Measurements from ENCODE around the gene CDC20. TPM values are rescaled to one million over a fixed set of nuclear protein-coding genes. Genes with fewer than 3 reads are reported as not detected.
A peak's percentile ranks its signal among the peaks of the same experiment; 100 is the strongest.

The CDC20 gene
- polyA plus RNA-seq, 1 of the 3 experiments (the other 2 are of a cell fraction) = 82.7 TPM

DNA sequence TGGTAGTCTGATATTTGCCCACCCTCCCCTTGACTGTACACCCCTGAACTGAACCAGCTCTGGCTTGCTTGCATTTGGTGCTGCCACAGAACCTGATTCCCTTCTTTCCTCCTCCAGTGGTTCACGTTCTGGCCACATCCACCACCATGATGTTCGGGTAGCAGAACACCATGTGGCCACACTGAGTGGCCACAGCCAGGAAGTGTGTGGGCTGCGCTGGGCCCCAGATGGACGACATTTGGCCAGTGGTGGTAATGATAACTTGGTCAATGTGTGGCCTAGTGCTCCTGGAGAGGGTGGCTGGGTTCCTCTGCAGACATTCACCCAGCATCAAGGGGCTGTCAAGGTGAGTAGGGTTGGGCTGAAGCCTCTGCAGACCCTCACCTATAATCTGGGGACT lies 1.8 kb downstream of the CDC20 start:
- Histone ChIP-seq H3K4me1 (ENCODE audit: control insufficient read depth in 1 of 2, insufficient read depth in 2 of 2, low read depth in 1 of 2, low read length in 1 of 2) (peaks cover 7 to 30% of the 10 kb centered on the region in 2 experiments; a peak in 1 of 4 replicates), H3K4me2 (peak overlapping the region; percentile 87), H3K36me3 (replicated peaks in 1 of 2; ENCODE audit: control insufficient read depth in 1 of 2, insufficient read depth in 2 of 2, low read length in 1 of 2) (peaks cover 37 to 49% of the 10 kb centered on the region in 2 experiments), H3K4me3 (ENCODE audit: low read depth in 2 of 2, low read length in 1 of 2) (peak overlapping the region; percentile 78 to 79; a peak in 3 of 4 replicates), H3K27me3 (ENCODE audit: insufficient read depth) (no peaks in the 10 kb centered on the region), H4K20me1 (ENCODE audit: insufficient read depth) (no peaks in the 10 kb centered on the region), H3F3A (replicated peaks; ENCODE audit: insufficient read depth) (peaks cover 40% of the 10 kb centered on the region), H3K9me2 (no peaks in the 10 kb centered on the region), H2AFZ (ENCODE audit: low read depth) (no peak overlapping the region), H3K79me2 (ENCODE audit: insufficient read depth) (peaks cover 63% of the 10 kb centered on the region), H3K27ac (ENCODE audit: low read depth in 2 of 2, low read length in 1 of 2) (no peak overlapping the region), H3K9me3 (no peaks in the 10 kb centered on the region), H3K9ac (no peak overlapping the region)
- TF ChIP-seq CTCF (IDR thresholded peaks at IDR 0.05) = no peak
- TF ChIP-seq, protein P1, sequence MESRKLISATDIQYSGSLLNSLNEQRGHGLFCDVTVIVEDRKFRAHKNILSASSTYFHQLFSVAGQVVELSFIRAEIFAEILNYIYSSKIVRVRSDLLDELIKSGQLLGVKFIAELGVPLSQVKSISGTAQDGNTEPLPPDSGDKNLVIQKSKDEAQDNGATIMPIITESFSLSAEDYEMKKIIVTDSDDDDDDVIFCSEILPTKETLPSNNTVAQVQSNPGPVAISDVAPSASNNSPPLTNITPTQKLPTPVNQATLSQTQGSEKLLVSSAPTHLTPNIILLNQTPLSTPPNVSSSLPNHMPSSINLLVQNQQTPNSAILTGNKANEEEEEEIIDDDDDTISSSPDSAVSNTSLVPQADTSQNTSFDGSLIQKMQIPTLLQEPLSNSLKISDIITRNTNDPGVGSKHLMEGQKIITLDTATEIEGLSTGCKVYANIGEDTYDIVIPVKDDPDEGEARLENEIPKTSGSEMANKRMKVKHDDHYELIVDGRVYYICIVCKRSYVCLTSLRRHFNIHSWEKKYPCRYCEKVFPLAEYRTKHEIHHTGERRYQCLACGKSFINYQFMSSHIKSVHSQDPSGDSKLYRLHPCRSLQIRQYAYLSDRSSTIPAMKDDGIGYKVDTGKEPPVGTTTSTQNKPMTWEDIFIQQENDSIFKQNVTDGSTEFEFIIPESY (IDR thresholded peaks at IDR 0.05; ENCODE audit: borderline replicate concordance, low read depth) = no peak
- no peak for TF ChIP-seq USF1 (IDR thresholded peaks at IDR 0.05; ENCODE audit: borderline replicate concordance, low read depth)
- no peak for TF ChIP-seq JUND (IDR thresholded peaks at IDR 0.05)
- TF ChIP-seq FOSL2 (IDR thresholded peaks at IDR 0.05; ENCODE audit: borderline replicate concordance, low read depth) = no peak
- TF ChIP-seq FOXM1 (IDR thresholded peaks at IDR 0.05; ENCODE audit: low read depth) = no peak
- TF ChIP-seq RFX5 (IDR thresholded peaks at IDR 0.05; ENCODE audit: low read length) = no peak
- TF ChIP-seq POLR2AphosphoS5 (IDR thresholded peaks at IDR 0.05; ENCODE audit: low read depth, low read length) = no peak
- no peak for TF ChIP-seq FOXJ3 (CRISPR knock-in tag; IDR thresholded peaks at IDR 0.05)
- TF ChIP-seq ELF1 (IDR thresholded peaks at IDR 0.05) = no peak
- TF ChIP-seq MAX (IDR thresholded peaks at IDR 0.05; ENCODE audit: low read depth) = no peak
- TF ChIP-seq GATA2 (CRISPR knock-in tag; IDR thresholded peaks at IDR 0.05) = no peak
- TF ChIP-seq TAF1 (IDR thresholded peaks at IDR 0.05; ENCODE audit: borderline replicate concordance, low read depth, low read length) = no peak
- no peak for TF ChIP-seq EP300 (IDR thresholded peaks at IDR 0.05; ENCODE audit: borderline replicate concordance in 1 of 2, low read depth in 1 of 2, low read length in 1 of 2)
- TF ChIP-seq SMC3 (IDR thresholded peaks at IDR 0.05; ENCODE audit: low read depth, low read length) = no peak
- no peak for TF ChIP-seq NRF1 (IDR thresholded peaks at IDR 0.05; ENCODE audit: low read depth, low read length)
- no peak for TF ChIP-seq CHD2 (IDR thresholded peaks at IDR 0.05; ENCODE audit: low read length, partially characterized antibody)
- WGBS (ENCODE audit: low lambda C conversion rate) = 86% methylated on average over 2 of the region's 4 CpGs
- DNase-seq = no peak
- ChIA-PET POLR2A (no interaction called here), CTCF (interaction anchor here (1.5 kb wide), 1 partner anchor 134 kb away, joined by 4 read pairs; no protein-coding TSS in a partner anchor)
